Measurements from ENCODE around the gene CEP152. TPM values are rescaled to one million over a fixed set of nuclear protein-coding genes. Genes with fewer than 3 reads are reported as not detected.
"Not testable (repeated sequence)": the region's sequence is repeated elsewhere in the genome, so short reads cannot be mapped to it uniquely, and the experiment has no call there.

The CEP152 gene
- total RNA-seq, 1 experiment from 2014 or later, result 6.4 TPM

DNA sequence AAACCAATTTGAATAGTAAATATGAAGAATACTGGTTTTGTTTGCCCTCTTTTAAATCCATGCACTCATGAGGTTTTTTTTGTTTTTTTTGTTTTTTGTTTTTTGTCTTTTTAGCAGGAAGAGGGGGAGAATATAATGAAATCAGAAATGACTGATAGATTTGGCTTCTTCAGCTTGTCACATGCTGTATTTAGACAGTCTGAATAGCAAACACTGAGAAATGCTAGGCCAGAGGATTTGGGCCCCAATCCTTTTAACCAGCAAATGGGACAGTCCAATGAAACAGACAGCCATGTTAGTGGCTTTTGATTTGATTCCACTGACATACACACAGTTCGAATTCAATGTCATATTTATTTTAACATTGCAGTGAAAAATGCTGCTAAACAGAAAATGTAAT, 14.2 kb upstream of the CEP152 start:
- DNase-seq (ENCODE audit: low read depth, low spot score), result no peak
- in situ Hi-C loops (cut with HindIII; ENCODE audit: low pct_unique_long_range_greater_than_20kb, low sequenced_read_pairs), result no loop called here

DNA sequence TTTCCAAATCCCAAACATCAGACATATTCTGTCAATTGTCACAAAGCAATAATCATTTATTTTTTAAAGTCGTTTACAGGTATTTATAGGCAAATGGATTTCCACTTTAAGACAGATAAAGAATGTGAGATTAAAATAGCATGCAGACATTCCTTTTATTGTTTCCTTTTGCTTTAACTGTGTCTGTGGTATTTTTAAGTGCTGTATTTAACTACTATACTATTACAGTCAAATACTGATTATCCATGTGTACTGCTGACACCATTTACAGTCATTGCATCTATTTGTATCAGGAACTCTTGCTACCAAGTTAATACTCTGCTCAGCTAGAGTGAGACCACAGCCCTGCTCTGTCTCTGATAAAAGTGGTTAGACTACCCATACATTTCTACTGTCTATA, 12.8 kb upstream of the CEP152 start:
- DNase-seq (ENCODE audit: low read depth, low spot score), result no peak

DNA sequence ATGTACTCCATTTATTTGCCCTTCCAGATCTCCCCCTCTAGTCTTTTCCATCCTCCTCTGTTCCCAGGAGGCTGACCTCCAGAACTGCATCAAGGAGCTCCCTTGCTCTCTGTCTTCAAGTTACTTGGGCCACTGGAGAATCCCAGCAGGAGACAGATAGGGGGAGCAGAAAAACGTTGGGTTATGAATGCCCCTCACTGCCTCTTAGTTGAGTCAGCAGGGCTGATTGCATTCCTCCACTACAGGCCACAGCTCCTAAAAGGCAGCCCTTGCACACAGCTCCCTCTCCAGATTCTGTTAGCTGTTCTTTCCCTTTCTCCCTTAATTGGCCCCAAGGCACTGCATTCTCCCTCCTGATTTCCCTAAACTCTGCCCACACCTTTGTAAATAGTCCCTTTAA, 12.4 kb upstream of the CEP152 start:
- in situ Hi-C loops (cut with HindIII; ENCODE audit: low pct_unique_long_range_greater_than_20kb, low sequenced_read_pairs), result no loop called here
- DNase-seq (ENCODE audit: low read depth, low spot score), result no peak

More for the DNA sequence above, 12.8 kb upstream of the CEP152 start:
- in situ Hi-C loops (cut with HindIII; ENCODE audit: low pct_unique_long_range_greater_than_20kb, low sequenced_read_pairs), result no loop called here

DNA sequence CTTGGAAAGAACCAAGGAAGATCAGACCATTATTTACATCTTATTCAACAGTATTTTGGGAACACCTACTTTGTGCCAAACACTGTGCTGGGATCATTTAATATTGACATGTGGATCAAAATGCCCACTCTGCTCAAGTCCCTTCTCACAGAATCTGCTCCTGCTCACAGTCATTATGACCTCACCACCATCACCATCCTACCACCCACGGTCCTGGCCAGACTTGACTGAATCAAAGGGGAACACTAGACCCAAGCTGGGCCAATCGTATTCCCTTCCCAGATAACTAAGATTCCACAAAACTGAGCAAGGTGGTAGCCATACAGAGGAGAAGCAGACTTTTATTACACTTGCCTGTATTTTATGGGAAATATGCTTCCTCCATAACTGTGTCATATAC, 3.4 kb upstream of the CEP152 start:
- in situ Hi-C loops (cut with HindIII; ENCODE audit: low pct_unique_long_range_greater_than_20kb, low sequenced_read_pairs), result no loop called here
- no peak for DNase-seq (ENCODE audit: low read depth, low spot score)

DNA sequence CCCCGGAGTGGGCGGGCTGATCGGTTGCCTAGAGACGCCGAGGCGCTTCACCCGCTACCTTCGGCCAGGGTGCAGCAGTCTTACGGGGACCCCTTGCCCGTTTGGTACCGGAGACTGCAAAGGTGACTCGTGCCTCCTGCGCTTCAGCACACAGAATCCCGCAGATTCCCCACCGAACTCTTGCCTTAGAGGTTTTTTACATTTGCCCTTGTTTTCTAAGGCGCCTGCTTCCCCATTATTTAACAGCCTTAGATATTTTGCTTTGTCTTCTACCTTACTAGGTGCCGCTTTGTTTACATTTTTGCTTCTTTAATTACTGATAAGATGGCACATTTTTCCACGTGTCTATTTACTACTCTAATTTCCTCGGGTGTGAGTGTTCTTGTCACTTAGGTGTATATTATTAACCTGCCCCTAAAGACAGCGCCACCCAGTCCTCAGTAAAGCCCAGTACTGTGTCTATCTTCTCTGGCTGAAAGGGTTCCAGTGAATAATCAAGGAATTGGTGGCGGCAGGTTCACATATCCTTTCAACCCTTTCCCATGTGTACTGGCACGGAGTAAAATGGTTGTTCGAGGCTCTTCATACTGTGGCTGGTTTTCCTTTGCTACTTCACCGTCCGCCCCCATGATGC, 573 bp upstream of the CEP152 start:
- in situ Hi-C loops (cut with HindIII; ENCODE audit: low pct_unique_long_range_greater_than_20kb, low sequenced_read_pairs), result no loop called here
- DNase-seq (ENCODE audit: low read depth, low spot score), result no peak

DNA sequence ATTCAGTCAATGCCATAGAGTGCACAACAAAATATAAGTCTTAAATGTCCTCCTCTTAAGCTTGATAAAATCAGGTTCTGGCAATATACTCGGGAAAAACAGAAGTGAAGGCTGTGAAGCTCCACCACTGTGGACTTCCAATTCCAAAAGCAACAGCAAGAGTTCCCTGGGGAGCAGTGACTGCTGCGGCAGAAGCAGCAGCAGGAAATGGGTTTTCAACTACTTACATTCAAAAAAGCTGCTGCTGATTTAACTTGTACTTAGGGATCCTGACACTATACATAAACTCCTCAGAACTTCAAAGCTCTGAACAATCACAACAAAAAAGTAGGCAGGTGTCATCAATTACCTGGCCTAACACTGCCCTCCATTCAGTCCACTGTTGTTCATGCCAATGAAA, 4.7 kb downstream of the CEP152 start:
- no peak for DNase-seq (ENCODE audit: low read depth, low spot score)
- in situ Hi-C loops (cut with HindIII; ENCODE audit: low pct_unique_long_range_greater_than_20kb, low sequenced_read_pairs), result no loop called here

DNA sequence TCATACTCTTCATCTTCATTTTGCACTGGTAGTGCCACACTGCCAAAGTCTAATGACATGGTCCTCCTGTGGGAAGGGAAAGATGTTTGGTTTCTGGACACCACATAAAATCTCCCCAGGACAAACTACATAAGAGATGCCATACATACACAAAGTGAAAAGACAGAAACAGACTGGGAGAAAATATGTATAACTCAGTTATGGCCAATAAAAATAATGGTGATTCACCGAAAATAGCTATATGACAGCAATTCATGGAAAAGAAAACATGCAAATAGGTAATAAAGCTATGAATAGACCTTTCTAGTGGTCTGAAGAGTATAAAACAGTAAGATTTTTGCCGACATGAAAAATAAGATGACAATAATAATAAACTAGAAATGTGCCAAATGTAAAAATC, 5.3 kb downstream of the CEP152 start:
- in situ Hi-C loops (cut with HindIII; ENCODE audit: low pct_unique_long_range_greater_than_20kb, low sequenced_read_pairs), result no loop called here
- no peak for DNase-seq (ENCODE audit: low read depth, low spot score)

DNA sequence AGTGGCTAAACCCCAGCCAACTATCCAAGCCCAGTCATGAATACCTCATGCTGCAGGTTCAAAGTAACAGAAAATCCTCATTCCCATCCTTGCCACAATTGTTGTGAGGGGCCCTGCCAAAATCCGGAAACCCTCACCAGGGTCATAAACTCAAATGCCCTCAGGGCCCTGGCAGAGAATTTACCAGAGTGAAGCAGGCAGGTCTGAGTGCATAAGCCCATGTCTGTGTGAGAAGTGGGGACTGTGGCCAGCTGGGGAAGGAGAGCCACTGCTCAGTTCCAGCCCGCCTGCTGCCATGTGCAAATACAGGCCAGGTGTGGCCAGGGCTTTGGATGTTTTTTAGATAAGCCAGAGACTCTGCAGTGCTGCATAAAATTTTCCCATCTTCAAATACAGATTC, 7.0 kb downstream of the CEP152 start:
- no peak for DNase-seq (ENCODE audit: low read depth, low spot score)

DNA sequence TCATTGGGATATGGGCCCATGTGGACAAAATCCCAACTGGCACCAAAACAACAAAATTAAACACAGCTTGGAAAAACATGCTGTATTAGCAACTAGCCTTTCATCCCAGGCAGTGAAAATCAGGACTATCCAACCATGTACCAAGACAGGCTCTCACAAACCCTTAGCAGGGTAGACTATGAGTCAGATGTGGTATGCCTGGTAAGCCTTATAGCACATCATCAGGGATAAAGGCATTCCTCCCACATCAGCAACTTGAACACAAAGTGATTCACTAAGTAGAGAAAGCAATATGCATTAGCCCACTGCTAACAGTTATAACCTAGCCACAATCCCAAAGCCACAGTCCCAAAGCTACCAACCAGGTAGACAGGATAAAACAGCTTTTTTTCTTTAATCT, 8.0 kb downstream of the CEP152 start:
- in situ Hi-C loops (cut with HindIII; ENCODE audit: low pct_unique_long_range_greater_than_20kb, low sequenced_read_pairs), result no loop called here
- peak; percentile 14 for DNase-seq (ENCODE audit: low read depth, low spot score)

More for the DNA sequence above, 7.0 kb downstream of the CEP152 start:
- in situ Hi-C loops (cut with HindIII; ENCODE audit: low pct_unique_long_range_greater_than_20kb, low sequenced_read_pairs), result no loop called here

DNA sequence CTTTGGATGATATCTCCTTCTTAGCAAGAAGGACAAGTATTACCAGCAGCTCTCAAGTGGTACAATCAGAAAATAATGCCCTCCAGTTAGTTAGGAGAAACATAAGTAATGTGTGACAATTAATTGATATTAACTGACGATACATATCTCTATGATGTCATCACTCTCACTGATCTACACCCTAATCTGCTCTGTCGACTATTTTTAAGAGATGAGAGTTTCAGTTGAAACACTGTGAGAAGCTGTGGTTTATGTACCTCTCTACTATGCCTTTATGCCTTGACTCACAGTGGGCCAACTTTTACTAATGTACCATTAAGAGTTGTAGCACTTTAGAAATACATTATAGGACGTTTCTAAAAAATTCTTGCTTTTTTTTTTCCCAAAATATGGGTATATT, 8.6 kb downstream of the CEP152 start:
- DNase-seq (ENCODE audit: low read depth, low spot score), result no peak
- in situ Hi-C loops (cut with HindIII; ENCODE audit: low pct_unique_long_range_greater_than_20kb, low sequenced_read_pairs), result no loop called here

DNA sequence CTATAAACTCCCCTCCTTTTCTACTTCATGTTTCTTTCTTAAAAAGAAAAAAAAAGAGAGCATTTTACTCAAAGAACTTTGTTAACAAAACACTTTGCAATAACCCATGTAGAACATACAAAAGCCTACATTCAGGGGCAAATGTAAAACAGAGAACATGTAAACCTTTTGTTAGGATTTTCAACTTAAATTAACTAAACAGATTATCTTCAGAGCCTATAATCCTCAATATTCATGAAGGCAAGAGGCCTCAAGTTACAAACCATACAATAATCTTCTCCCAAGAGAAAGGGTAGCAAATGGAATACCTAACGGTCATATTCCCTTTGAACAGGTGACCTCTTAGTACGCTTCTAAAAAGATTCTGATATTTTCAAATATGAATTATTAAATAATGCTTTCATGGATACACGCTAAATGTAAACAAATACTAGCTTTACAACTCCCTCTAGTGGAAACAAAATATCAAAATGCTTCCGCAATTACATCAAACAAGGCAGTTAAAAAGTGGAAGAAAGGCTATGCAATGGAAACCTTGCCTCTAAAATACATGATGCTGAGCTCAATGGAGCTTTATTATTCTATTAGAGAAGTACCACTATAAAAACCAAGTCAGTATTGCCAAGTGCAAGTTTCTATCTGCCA, 9.9 kb downstream of the CEP152 start:
- DNase-seq (ENCODE audit: low read depth, low spot score), result peak; percentile 57
- in situ Hi-C loops (cut with HindIII; ENCODE audit: low pct_unique_long_range_greater_than_20kb, low sequenced_read_pairs), result no loop called here

DNA sequence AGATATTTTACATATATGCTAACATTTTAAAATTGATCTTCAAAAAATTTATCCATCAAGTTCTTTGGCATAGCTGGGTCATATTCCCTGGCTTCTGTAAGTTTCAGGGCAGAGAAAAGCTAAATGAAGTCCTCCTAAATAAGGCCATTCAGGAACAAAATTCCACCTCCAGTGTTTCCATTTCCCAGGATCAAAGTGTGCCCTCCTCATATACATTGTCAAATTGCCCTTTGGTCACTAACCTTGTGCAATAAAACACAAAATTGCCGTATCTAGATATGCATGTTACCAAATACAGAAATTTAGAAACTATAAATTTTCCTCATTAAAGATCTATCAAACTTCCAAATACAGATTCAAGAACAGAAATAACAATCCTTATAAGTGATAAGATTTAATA, 10.6 kb downstream of the CEP152 start:
- in situ Hi-C loops (cut with HindIII; ENCODE audit: low pct_unique_long_range_greater_than_20kb, low sequenced_read_pairs), result no loop called here
- DNase-seq (ENCODE audit: low read depth, low spot score), result no peak

DNA sequence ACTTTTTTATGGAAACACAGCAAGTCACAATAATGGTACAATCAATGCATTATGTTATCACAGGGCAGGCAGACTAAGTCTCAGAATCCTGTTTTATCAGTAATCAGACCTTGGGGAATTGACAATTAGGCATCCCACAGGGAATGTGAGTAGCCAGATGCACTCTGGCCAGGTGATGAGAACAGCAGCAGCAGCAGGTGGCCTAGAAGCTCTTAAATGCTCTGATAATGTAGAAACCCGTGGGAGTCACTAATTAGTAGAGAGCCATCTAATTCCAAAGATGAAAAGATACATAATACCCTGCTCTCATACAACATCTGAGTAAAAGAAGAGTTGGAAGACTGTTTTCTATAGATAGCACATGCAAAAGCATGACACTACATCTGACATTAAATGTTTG, 12.6 kb downstream of the CEP152 start:
- in situ Hi-C loops (cut with HindIII; ENCODE audit: low pct_unique_long_range_greater_than_20kb, low sequenced_read_pairs), result no loop called here
- no peak for DNase-seq (ENCODE audit: low read depth, low spot score)

DNA sequence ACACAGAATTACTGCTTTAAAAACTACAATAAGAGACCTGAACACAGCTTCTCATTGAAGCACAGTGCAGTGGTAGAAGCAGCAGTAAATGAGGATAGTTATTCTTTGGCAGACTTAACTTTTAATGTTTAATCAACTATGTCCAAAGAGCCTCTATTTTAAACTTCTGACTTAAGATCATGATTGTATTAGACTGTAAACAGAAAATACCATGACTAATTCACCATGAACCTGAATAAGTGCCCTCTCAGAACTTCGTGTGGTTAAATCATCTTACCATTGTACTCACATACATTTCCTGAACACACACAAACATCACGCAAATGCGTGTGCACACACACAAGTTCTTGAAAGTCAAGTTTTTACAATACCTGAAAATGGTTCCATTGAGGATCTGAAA, 13.9 kb downstream of the CEP152 start:
- in situ Hi-C loops (cut with HindIII; ENCODE audit: low pct_unique_long_range_greater_than_20kb, low sequenced_read_pairs), result no loop called here
- no peak for DNase-seq (ENCODE audit: low read depth, low spot score)

DNA sequence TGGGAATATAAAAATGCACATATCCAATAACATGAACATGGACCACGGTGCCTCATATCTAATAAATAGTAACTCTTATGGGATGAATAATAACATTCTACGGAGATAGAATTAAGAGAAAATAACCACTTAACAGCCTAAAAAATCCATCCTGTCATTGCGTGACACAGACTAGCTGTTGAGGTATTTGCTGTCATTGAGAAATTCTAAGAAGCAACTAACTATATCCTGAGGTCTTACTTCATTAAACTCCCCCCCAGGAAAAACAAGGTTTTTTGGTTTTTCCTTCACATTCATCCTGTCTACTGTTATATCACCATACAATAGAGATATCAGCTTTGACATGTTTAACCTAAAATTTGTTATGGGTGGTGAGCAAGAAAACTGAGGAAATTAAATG, 14.3 kb downstream of the CEP152 start:
- in situ Hi-C loops (cut with HindIII; ENCODE audit: low pct_unique_long_range_greater_than_20kb, low sequenced_read_pairs), result no loop called here
- DNase-seq (ENCODE audit: low read depth, low spot score), result no peak

DNA sequence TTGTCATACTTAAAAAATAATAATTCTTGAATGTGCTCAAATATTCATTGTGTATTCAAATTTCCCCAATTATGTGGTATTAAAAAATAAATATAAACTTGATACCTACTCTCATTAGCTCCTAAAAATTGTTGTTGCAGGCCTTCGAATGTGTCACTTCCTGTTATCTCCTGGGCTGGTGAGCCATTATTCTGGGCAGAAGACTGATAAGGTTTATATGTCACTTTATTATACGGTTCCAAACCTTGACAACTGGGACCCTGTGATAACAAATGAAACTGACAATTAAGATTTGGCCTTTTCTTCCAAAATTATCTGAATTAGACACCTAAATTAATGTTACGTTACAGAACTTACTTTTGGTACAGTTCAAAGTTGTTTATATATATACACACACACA, 15.0 kb downstream of the CEP152 start:
- in situ Hi-C loops (cut with HindIII; ENCODE audit: low pct_unique_long_range_greater_than_20kb, low sequenced_read_pairs), result no loop called here
- DNase-seq (ENCODE audit: low read depth, low spot score), result no peak

DNA sequence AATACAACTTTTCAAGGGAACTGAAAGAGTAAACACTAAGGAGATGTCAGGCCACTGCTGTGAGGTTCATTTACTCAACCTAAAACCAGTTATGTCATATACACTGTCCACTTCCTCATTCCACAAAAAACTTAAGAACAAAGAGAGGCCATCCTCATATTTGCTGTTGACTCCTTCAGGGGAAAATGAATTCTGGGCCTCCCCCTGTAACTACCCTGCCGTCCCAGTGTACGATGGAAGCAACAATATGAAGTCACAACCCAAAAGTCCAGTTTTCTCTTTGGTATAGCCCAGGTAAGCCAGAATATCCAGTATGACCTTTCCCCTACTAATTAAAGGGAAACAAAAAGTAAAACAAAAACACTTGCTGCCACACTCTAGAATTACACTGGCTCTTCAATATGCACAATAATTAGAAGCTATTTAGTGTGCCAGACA, 16.2 kb downstream of the CEP152 start:
- in situ Hi-C loops (cut with HindIII; ENCODE audit: low pct_unique_long_range_greater_than_20kb, low sequenced_read_pairs), result no loop called here
- no peak for DNase-seq (ENCODE audit: low read depth, low spot score)

DNA sequence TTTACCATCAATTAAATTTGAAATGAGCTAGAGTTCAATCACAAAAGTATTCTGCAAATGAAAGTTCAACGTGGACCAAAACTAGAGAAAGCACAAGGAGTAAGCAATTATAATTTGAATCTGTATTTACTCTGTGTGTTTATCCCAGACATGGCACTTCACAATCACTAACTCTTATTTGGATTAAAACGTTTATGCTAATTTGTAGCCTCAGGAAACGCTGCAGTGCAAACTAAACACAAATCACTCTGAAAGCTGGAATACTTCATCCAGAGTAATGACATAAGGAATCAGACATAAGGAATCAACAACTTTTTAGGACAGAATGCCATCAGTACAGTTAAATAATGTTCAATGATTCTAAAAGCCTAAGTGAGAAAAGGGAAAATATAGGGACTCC, 18.5 kb downstream of the CEP152 start:
- no peak for DNase-seq (ENCODE audit: low read depth, low spot score)
- in situ Hi-C loops (cut with HindIII; ENCODE audit: low pct_unique_long_range_greater_than_20kb, low sequenced_read_pairs), result no loop called here

DNA sequence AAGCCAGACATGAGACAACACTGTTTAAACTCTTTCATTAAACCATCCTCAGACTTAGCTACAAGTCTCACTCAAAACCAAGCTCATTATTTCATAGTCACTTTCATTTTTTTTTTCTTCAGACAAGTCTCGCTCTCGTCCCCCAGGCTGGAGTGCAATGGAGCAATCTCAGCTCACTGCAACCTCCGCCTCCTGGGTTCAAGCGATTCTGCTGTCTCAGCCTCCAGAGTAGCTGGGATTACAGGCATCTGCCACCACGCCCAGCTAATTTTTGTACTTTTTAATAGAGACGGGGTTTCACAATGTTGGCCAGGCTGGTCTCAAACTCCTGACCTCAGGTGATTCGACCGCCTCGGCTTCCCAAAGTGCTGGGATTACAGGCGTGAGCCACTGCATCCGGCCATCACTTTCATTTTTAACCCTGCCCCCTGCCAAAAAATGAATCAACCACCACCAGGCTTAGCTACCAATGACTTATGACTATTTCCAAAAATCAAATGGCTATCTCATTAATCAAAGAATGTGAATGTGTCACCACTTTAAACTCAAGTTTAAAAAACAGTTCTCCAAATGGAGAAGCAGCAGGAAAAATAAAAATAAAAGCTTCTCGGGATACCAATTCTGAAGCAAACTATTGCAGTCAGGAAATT, 20.3 kb downstream of the CEP152 start:
- in situ Hi-C loops (cut with HindIII; ENCODE audit: low pct_unique_long_range_greater_than_20kb, low sequenced_read_pairs); DNase-seq (ENCODE audit: low read depth, low spot score): not testable (repeated sequence)

Data from SK-MEL-5 (cell line).